ENCODE results near the gene MAST1.

DNA sequence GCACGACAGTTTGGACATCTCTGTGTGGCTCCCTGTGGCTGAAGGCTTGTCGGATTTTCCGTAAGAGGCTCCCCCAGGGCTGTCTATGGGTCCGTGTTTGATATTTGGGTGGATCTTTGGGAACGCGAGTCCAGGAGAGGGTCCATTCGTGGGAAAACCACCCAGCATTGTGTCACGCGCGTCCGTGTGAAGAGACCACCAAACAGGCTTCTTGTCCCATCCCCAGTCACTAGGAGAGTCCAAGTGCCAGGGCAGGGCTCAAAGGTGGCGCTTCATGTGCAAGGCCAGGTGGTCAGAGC lies 46.3 kb downstream of the MAST1 start:
- TF ChIP-seq, protein P1, sequence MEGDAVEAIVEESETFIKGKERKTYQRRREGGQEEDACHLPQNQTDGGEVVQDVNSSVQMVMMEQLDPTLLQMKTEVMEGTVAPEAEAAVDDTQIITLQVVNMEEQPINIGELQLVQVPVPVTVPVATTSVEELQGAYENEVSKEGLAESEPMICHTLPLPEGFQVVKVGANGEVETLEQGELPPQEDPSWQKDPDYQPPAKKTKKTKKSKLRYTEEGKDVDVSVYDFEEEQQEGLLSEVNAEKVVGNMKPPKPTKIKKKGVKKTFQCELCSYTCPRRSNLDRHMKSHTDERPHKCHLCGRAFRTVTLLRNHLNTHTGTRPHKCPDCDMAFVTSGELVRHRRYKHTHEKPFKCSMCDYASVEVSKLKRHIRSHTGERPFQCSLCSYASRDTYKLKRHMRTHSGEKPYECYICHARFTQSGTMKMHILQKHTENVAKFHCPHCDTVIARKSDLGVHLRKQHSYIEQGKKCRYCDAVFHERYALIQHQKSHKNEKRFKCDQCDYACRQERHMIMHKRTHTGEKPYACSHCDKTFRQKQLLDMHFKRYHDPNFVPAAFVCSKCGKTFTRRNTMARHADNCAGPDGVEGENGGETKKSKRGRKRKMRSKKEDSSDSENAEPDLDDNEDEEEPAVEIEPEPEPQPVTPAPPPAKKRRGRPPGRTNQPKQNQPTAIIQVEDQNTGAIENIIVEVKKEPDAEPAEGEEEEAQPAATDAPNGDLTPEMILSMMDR (IDR thresholded peaks at IDR 0.05) = no peak
- no peak for TF ChIP-seq POLR2A (IDR thresholded peaks at IDR 0.05)
